ENCODE data around the gene SLC34A2.
A peak's percentile ranks its signal among the peaks of the same experiment; 100 is the strongest.

The SLC34A2 gene

DNA sequence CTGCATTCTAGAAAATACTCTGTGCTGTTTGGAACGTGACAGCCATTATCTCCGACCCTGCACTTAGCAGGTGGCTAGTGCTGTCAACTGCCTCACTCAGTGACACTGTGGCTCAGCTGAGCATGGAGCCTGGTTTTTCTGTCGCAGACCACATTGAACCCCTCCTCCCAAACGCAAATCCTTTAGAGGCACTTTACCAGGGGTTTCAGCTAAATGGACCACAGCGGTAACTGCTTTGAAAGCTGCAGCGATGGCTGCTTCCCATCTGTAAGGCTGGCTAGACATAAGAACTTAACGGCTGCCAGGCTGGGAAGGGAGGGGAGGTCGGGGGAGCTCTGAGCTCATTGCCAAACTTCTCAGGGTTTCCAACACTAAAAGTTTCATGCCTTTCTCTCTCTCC is 8.1 kb downstream of the SLC34A2 start:
- no peak for DNase-seq

- DNase-seq, result no peak
Measured at GRCh38 chr4:25666031-25666630, 10.5 kb downstream of the SLC34A2 start.

DNA sequence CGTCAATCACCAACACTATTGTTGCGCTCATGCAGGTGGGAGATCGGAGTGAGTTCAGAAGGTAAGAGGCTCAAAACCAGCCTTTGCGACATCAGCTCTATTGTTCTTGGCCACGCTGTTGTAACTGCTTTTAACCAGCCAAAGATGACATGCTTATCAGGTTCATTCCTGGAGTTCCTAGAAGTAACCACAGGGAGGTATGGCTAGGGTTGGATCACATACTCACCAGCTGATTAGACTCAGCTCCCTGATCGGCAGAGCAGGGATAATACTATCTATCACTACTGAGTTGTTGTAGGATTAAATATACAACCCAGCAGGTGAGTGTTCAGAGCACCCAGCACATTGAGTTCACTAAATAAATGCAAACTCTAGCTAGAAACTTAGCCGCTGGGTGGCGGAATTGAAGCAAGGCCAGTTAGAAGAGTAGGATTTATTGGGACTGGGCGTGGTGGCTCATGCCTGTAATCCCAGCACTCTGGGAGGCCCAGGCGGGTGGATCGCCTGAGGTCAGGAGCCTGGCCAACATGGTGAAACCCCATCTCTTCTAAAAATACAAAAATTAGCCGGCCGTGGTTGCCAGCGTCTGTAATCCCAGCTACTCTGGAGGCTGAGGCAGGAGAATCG is 12.4 kb downstream of the SLC34A2 start:
- DNase-seq, result no peak

DNA sequence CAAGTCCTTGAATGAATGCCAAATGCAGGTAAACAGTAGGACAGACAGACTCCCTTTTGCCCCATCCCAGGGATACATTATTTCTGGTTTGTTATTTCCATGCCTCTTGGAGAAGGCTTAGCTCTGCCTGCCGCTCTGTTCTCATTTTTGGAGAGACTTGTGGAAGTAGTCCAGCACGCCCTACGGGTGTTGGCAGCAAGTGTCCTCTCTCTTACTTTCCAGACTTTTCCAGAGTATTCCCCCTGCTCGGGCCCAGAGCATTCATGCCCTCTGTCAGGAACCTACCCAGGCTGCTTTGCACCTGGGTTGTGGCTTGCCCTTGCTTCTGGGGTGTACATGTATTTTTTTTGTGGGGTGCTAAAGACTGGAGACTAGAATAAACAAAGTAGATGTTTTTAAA is 15.3 kb downstream of the SLC34A2 start:
- no peak for DNase-seq

GRCh38 chr4:25672756-25673155 is 17.1 kb downstream of the SLC34A2 start:
- DNase-seq, result no peak

DNA sequence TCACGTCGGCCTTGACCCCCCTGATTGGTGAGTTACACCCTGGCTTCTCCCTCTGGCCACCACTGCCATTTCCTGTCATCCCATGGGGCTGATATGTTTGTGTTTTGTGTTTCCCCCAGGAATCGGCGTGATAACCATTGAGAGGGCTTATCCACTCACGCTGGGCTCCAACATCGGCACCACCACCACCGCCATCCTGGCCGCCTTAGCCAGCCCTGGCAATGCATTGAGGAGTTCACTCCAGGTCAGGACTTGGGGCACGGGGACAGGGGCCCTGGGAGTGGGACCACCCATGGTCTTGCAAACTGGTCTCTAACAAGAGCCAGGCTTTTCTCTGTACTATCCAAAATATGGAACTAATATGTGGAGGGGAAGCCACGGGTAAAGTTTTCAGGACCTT is 18.7 kb downstream of the SLC34A2 start:
- no peak for DNase-seq

GRCh38 chr4:25676221-25676620 is 20.6 kb downstream of the SLC34A2 start:
- no peak for DNase-seq

DNA sequence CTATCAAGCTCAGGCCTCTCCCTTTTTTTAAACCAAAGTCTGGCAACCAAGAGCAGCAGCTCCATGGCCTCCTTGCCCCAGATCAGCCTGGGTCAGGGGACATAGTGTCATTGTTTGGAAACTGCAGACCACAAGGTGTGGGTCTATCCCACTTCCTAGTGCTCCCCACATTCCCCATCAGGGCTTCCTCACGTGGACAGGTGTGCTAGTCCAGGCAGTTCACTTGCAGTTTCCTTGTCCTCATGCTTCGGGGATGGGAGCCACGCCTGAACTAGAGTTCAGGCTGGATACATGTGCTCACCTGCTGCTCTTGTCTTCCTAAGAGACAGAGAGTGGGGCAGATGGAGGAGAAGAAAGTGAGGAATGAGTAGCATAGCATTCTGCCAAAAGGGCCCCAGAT is 21.5 kb downstream of the SLC34A2 start:
- DNase-seq, result no peak

DNA sequence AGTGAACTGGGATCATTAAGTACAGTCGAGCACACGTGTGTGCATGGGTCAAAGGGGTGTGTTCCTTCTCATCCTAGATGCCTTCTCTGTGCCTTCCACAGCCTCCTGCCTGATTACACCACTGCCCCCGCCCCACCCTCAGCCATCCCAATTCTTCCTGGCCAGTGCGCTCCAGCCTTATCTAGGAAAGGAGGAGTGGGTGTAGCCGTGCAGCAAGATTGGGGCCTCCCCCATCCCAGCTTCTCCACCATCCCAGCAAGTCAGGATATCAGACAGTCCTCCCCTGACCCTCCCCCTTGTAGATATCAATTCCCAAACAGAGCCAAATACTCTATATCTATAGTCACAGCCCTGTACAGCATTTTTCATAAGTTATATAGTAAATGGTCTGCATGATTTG is 22.3 kb downstream of the SLC34A2 start:
- no peak for DNase-seq

DNA sequence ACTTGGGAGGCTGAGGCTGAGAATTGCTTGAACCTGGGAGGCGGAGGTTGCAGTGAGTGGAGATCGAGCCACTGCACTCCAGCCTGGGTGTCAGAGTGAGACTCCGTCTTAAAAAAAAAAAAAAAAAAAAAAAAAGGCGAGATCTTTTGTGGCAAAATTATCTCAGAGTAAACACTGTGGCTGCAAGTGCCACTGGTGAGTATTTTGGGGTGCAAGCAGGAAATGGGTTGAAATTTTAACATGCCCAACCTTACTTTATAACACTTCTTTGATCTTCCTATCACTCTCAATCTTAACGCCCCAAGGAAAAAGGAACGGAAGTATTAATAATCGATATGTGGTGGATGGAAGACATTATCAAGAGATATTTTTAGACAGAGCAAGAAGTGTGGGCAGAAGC is 32.1 kb downstream of the SLC34A2 start:
- DNase-seq, result no peak

- no peak for DNase-seq
Measured at GRCh38 chr4:25694466-25694865, 38.8 kb downstream of the SLC34A2 start.

DNA sequence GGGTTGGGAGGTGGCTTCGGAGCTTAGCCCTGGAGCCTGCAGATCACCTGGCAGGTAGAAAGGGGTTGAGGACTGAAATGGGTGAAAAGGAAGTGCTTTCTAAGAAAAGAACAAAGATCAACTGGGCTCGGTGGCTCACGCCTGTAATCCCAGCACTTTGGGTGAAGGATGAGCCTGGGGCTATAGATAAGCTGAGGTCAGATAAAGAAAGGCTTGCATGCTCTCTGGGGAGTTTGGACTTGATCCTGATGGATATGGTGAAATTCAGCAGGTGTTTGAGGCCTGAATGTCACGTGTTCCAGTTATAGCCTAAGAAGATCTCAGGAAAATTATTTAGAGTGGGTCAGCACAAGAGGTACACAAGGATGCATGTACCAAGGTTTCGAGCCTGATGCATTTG is 40.8 kb downstream of the SLC34A2 start:
- DNase-seq, result no peak

- no peak for DNase-seq
Measured at GRCh38 chr4:25697516-25697915, 41.9 kb downstream of the SLC34A2 start.

GRCh38 chr4:25700661-25701060 is 45.0 kb downstream of the SLC34A2 start:
- DNase-seq, result no peak

GRCh38 chr4:25702848-25703247 is 47.2 kb downstream of the SLC34A2 start:
- DNase-seq, result no peak

GRCh38 chr4:25703731-25704388 is 48.2 kb downstream of the SLC34A2 start:
- no peak for DNase-seq

DNA sequence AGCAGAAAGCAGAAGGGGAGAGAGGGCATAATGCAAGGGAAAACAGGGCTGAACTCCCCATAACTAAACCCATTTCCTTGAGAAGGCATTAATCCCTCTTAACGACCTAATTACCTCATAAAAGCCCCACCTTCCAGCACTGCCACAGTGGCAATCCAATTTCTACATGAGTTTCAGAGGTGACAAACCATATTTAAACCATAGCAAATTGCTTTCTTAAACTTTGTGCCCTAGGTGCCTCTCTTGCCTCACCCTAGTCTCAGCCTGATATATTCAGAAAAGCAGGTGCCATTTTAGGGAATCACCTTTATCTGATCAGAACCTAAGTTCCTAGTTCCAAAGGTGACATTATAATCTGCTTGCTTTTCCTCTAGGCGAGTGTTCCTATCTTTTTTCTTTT is 48.9 kb downstream of the SLC34A2 start:
- no peak for DNase-seq

GRCh38 chr4:25710637-25711036 is 55.0 kb downstream of the SLC34A2 start:
- DNase-seq, result no peak

GRCh38 chr4:25712611-25713010 is 57.0 kb downstream of the SLC34A2 start:
- no peak for DNase-seq

DNA sequence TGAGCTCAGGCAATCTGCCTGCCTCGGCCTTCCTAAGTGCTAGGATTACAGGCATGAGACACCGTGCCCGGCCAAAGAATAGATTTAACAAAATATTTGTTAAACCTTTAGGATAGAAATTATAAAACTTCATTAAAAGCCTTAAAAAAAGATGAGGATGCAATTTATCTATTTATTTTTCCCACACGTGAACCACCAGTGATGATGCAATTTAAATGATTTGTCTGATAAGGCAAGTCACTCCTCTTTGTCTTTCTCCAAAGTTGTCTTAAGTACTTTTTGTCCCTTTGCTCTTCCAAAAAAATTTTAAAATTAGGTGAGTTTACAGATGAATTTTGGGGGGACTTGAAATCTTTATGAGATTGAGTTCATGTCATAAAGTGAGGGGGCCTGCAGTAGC is 58.2 kb downstream of the SLC34A2 start:
- DNase-seq, result no peak

- DNase-seq, result no peak
Measured at GRCh38 chr4:25722964-25723363, 67.3 kb downstream of the SLC34A2 start.

GRCh38 chr4:25723409-25723808 is 67.8 kb downstream of the SLC34A2 start:
- peak; percentile 19 for DNase-seq

DNA sequence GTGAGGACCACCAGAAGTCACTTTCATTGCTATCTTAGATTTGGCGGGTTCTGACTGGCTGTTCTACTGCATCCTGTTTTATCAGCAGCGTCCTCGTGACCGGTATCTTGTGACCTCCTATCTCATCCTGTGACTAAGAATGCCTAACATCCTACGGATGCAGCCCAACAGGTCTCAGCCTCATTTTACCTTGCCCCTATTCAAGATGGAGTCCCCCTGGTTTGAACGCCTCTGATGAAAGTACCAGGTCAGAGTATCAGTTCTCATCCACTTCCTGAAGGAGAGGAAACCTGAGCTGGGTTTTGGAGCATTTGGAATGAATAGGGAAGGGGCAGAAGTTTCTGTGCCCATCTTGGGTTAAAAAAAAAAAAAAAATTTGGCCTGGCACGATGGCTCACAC is 70.2 kb downstream of the SLC34A2 start:
- DNase-seq, result no peak

GRCh38 chr4:25727711-25728493 is 72.3 kb downstream of the SLC34A2 start:
- peak; percentile 72 for DNase-seq
